Measurements from ENCODE around the gene LITAFD. TPM values are rescaled to one million over a fixed set of nuclear protein-coding genes. Genes with fewer than 3 reads are reported as not detected.

Gene LITAFD
- total RNA-seq, 1 experiment from 2014 or later, result not detected

GRCh38 chr16:8845699-8846298, 36.4 kb upstream of the LITAFD start:
- ChIA-PET CTCF (no interaction called here), POLR2A (no interaction called here), RAD21 (ENCODE audit: low non-redundant PET in 1 of 2, low total read pairs in 2 of 2, uncharacterized antibody in 2 of 2, unreplicated experiment in 2 of 2) (no interaction called here)
- Histone ChIP-seq H3K27me3 (ENCODE audit: insufficient read depth, low read length) (no peaks in the 10 kb centered on the region), H4K20me1 (ENCODE audit: insufficient read depth) (no peaks in the 10 kb centered on the region), H3K4me3 (replicated peaks in 1 of 2; ENCODE audit: low read depth in 1 of 2, low read length in 2 of 2) (no peak overlapping the region), H3K4me1 (ENCODE audit: control insufficient read depth in 1 of 2, insufficient read depth in 2 of 2, low read length in 2 of 2) (no peaks in the 10 kb centered on the region; a peak in 1 of 4 replicates), H3K27ac (ENCODE audit: low read depth, low read length) (no peak overlapping the region), H3K79me2 (ENCODE audit: insufficient read depth, low read length) (peaks cover 30% of the 10 kb centered on the region), H2AFZ (ENCODE audit: low read depth, low read length, poor library complexity, severe bottlenecking) (no peak overlapping the region), H3K36me3 (ENCODE audit: control insufficient read depth in 1 of 2, insufficient read depth in 2 of 2, low read length in 2 of 2) (peaks cover 8 to 25% of the 10 kb centered on the region in 2 experiments; a peak in 3 of 4 replicates), H3K9ac (ENCODE audit: low read length) (no peak overlapping the region), H3K9me2 (ENCODE audit: insufficient read depth) (no peaks in the 10 kb centered on the region), H3K4me2 (ENCODE audit: low read length) (no peak overlapping the region), H3K9me3 (ENCODE audit: control insufficient read depth in 1 of 2, insufficient read depth in 1 of 2, low read depth in 1 of 2, low read length in 2 of 2) (no peaks in the 10 kb centered on the region)
- intact Hi-C loops (cut with micrococcal nuclease), result no loop called here
- ATAC-seq (no peak), DNase-seq (ENCODE audit: low read depth, low spot score) (no peak)
- TF ChIP-seq ZBTB33 (IDR thresholded peaks at IDR 0.05; ENCODE audit: extremely low read depth, insufficient replicate concordance, low read length) (no peak), POLR2AphosphoS5 (IDR thresholded peaks at IDR 0.05; ENCODE audit: low read depth, low read length) (no peak), JUND (IDR thresholded peaks at IDR 0.05) (no peak), CBX3 (IDR thresholded peaks at IDR 0.05; ENCODE audit: low read depth) (no peak), EZH2phosphoT487 (IDR thresholded peaks at IDR 0.05; ENCODE audit: borderline replicate concordance) (no peak), ZNF274 (IDR thresholded peaks at IDR 0.05; ENCODE audit: low read depth, low read length) (no peak)
- BruUV-seq (replicated peaks), result no TSS peak

- Histone ChIP-seq H3K36me3 (ENCODE audit: control insufficient read depth in 1 of 2, insufficient read depth in 2 of 2, low read length in 2 of 2) (peaks cover 9 to 25% of the 10 kb centered on the region in 2 experiments; a peak in 3 of 4 replicates), H2AFZ (ENCODE audit: low read depth, low read length, poor library complexity, severe bottlenecking) (no peak overlapping the region), H3K9ac (ENCODE audit: low read length) (no peak overlapping the region), H3K4me2 (ENCODE audit: low read length) (no peak overlapping the region), H3K4me3 (replicated peaks in 1 of 2; ENCODE audit: low read depth in 1 of 2, low read length in 2 of 2) (no peak overlapping the region), H4K20me1 (ENCODE audit: insufficient read depth) (no peaks in the 10 kb centered on the region), H3K27me3 (ENCODE audit: insufficient read depth, low read length) (no peaks in the 10 kb centered on the region), H3K27ac (ENCODE audit: low read depth, low read length) (no peak overlapping the region), H3K9me2 (ENCODE audit: insufficient read depth) (no peaks in the 10 kb centered on the region), H3K79me2 (ENCODE audit: insufficient read depth, low read length) (peaks cover 30% of the 10 kb centered on the region), H3K4me1 (ENCODE audit: control insufficient read depth in 1 of 2, insufficient read depth in 2 of 2, low read length in 2 of 2) (no peaks in the 10 kb centered on the region; a peak in 1 of 4 replicates), H3K9me3 (ENCODE audit: control insufficient read depth in 1 of 2, insufficient read depth in 1 of 2, low read depth in 1 of 2, low read length in 2 of 2) (no peaks in the 10 kb centered on the region)
- intact Hi-C loops (cut with micrococcal nuclease), result no loop called here
- POLR2A ChIA-PET, result no interaction called here
- TF ChIP-seq ZBTB33 (IDR thresholded peaks at IDR 0.05; ENCODE audit: extremely low read depth, insufficient replicate concordance, low read length) (no peak), TCF7L2 (IDR thresholded peaks at IDR 0.05; ENCODE audit: borderline replicate concordance, extremely low read depth, insufficient read depth, insufficient read length) (no peak), EZH2 (IDR thresholded peaks at IDR 0.05) (no peak), MAX (IDR thresholded peaks at IDR 0.05) (no peak)
- no TSS peak for BruUV-seq (replicated peaks)
- CTCF ChIA-PET, result no interaction called here
- RAD21 ChIA-PET (ENCODE audit: low non-redundant PET in 1 of 2, low total read pairs in 2 of 2, uncharacterized antibody in 2 of 2, unreplicated experiment in 2 of 2), result no interaction called here
- no peak for ATAC-seq
- DNase-seq (ENCODE audit: low read depth, low spot score), result no peak
These were observed 35.7 kb upstream of the LITAFD start for GRCh38 chr16:8846401-8846932.
